ENCODE measurements around the gene DMWD. TPM values are rescaled to one million over a fixed set of nuclear protein-coding genes. Genes with fewer than 3 reads are reported as not detected.

The DMWD gene
- total and polyA plus RNA-seq, 2 of the 4 experiments (the other 2 are of a cell fraction), result 9.7 to 28.5 TPM

DNA sequence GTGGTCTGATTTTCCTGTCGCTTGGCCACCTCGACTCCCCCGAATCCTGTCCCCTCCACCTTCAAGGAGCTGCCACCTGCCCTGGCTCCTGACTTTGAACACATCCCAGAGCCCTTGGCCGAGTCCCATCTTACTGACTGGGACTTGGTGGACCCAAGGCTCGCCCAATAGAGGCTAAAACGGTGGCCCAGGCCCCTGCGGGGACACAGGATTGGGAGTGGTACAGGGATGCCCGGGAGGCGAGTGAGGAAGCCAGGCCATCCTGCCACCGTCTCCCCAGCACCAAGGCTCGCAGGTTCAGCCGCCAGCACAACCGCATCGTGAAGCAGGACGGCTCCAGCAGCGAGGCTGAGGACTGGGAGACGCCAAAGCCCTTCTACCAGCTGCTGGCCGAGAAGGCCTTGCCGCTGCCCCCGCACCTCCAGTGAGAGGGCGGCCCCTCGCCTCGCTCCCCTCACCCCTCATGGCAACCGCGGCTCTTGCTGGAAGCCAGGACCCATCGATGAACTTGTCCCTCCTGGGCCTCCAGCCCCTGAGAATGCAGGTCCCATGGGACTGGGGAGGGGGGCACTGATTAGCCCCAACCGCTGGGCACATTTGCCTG is 28.9 kb downstream of the DMWD start:
- Histone ChIP-seq H2AFZ (replicated peaks; ENCODE audit: low read length, poor library complexity) (peak overlapping the region; percentile 51), H2AK5ac (ENCODE audit: low read depth, low read length) (peak overlapping the region; percentile 15; the same call in 1 of the 2 replicates), H3K79me1 (ENCODE audit: low read depth in 1 of 2, low read length in 2 of 2) (peaks cover 0 to 20% of the 10 kb centered on the region in 2 experiments; a peak in 1 of 4 replicates), H2BK20ac (ENCODE audit: low read depth, low read length) (no peak overlapping the region), H3K14ac (replicated peaks; ENCODE audit: low read depth, low read length) (no peak overlapping the region), H3K4me1 (ENCODE audit: control insufficient read depth, insufficient read depth, low read length) (peaks cover 22% of the 10 kb centered on the region), H3K56ac (ENCODE audit: extremely low read depth, insufficient read depth, low read length) (no peak overlapping the region), H3K9me1 (ENCODE audit: insufficient read depth, low read length) (no peaks in the 10 kb centered on the region), H4K8ac (ENCODE audit: low read depth in 2 of 2, low read length in 2 of 2) (peak overlapping the region in 1 of 2 experiments; percentile 7; a peak in 1 of 4 replicates), H3K4me2 (ENCODE audit: low read depth, low read length) (no peak overlapping the region), H3K18ac (ENCODE audit: low read depth, low read length) (no peak overlapping the region), H2BK120ac (ENCODE audit: low read depth, low read length) (no peak overlapping the region), H2BK5ac (ENCODE audit: low read depth, low read length, poor library complexity, severe bottlenecking) (no peak overlapping the region), H2BK15ac (ENCODE audit: low read depth, low read length) (no peak overlapping the region), H4K20me1 (ENCODE audit: insufficient read depth, low read length) (no peaks in the 10 kb centered on the region), H2AK9ac (replicated peaks; ENCODE audit: low read depth, low read length, poor library complexity) (peak overlapping the region; percentile 79), H3K9me3 (ENCODE audit: control insufficient read depth, insufficient read depth, low read length) (no peaks in the 10 kb centered on the region), H3K27ac (ENCODE audit: insufficient read depth, low read length) (no peak overlapping the region), H3K4me3 (ENCODE audit: insufficient read depth, low read depth, low read length) (no peak overlapping the region), H3K4ac (ENCODE audit: low read depth, low read length) (0 out of 2 replicates have a peak overlapping the region, but pooled peaks have one; percentile 25), H3K36me3 (ENCODE audit: control insufficient read depth, insufficient read depth, low read length) (no peaks in the 10 kb centered on the region), H3K9ac (ENCODE audit: low read depth, low read length) (no peak overlapping the region), H4K91ac (ENCODE audit: insufficient read depth, low read depth, low read length) (no peak overlapping the region), H4K5ac (ENCODE audit: low read depth, low read length) (no peak overlapping the region), H3K23ac (ENCODE audit: low read depth, low read length) (no peak overlapping the region), H3K27me3 (ENCODE audit: control insufficient read depth, insufficient read depth, low read length) (peaks cover 3% of the 10 kb centered on the region; the same call in 1 of the 2 replicates)
- CTCF ChIA-PET, result interaction anchor here (0.7 kb wide), 1 partner anchor 83 kb away, joined by 3 read pairs; no protein-coding TSS in a partner anchor
- WGBS, 2 experiments (ENCODE audit: extremely low coverage in 2 of 2, insufficient read length in 1 of 2), result 50% methylated on average over 2 of the region's 27 CpGs; no CpG with 5 or more reads in 1 of the 2 experiments
- BruUV-seq (replicated peaks), result no TSS peak
- TF ChIP-seq MXI1 (IDR thresholded peaks at IDR 0.05; ENCODE audit: borderline replicate concordance, low read depth, low read length) (no peak), MAFK (IDR thresholded peaks at IDR 0.05; ENCODE audit: low read depth, low read length) (no peak), NFE2L2 (IDR thresholded peaks at IDR 0.05; ENCODE audit: low read depth, low read length) (no peak), BHLHE40 (IDR thresholded peaks at IDR 0.05; ENCODE audit: low read depth, low read length) (no peak), POLR2A (IDR thresholded peaks at IDR 0.05; ENCODE audit: low read depth, low read length) (no peak), CTCF (conservative IDR thresholded peaks at IDR 0.05; ENCODE audit: low read depth, low read length) (no peak), CEBPB (IDR thresholded peaks at IDR 0.05; ENCODE audit: low read depth, low read length) (no peak), RCOR1 (IDR thresholded peaks at IDR 0.05; ENCODE audit: insufficient replicate concordance, low read length) (no peak), MAZ (IDR thresholded peaks at IDR 0.05; ENCODE audit: borderline replicate concordance, low read depth, low read length) (no peak), USF2 (IDR thresholded peaks at IDR 0.05; ENCODE audit: low read depth, low read length) (no peak), SMC3 (IDR thresholded peaks at IDR 0.05; ENCODE audit: low read depth, low read length) (no peak), CHD1 (IDR thresholded peaks at IDR 0.05; ENCODE audit: low read depth, low read length) (no peak), FOS (IDR thresholded peaks at IDR 0.05; ENCODE audit: low read depth, low read length) (no peak), RFX5 (IDR thresholded peaks at IDR 0.05; ENCODE audit: low read depth, low read length) (no peak), RAD21 (IDR thresholded peaks at IDR 0.05; ENCODE audit: low read length) (no peak)
- TF ChIP-seq, protein P1, sequence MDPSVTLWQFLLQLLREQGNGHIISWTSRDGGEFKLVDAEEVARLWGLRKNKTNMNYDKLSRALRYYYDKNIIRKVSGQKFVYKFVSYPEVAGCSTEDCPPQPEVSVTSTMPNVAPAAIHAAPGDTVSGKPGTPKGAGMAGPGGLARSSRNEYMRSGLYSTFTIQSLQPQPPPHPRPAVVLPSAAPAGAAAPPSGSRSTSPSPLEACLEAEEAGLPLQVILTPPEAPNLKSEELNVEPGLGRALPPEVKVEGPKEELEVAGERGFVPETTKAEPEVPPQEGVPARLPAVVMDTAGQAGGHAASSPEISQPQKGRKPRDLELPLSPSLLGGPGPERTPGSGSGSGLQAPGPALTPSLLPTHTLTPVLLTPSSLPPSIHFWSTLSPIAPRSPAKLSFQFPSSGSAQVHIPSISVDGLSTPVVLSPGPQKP (IDR thresholded peaks at IDR 0.05; ENCODE audit: borderline replicate concordance, low read depth, low read length), result no peak
- no peak for DNase-seq
- intact Hi-C loops (cut with micrococcal nuclease), result no loop called here
- in situ Hi-C loops (cut with MboI; ENCODE audit: low sequenced_read_pairs), result no loop called here
- dilution Hi-C loops (cut with HindIII; ENCODE audit: low sequenced_read_pairs, unreplicated experiment), result no loop called here
- no peak for ATAC-seq (ENCODE audit: low read depth)
- POLR2A ChIA-PET (ENCODE audit: unreplicated experiment), result no interaction called here
